ENCODE results near the gene STXBP1.

- TF ChIP-seq CTCF (conservative IDR thresholded peaks at IDR 0.05; ENCODE audit: low read depth in 2 of 2) (no peak), POLR2AphosphoS5 (IDR thresholded peaks at IDR 0.05; ENCODE audit: low read depth) (no peak), JUNB (IDR thresholded peaks at IDR 0.05; ENCODE audit: unreplicated experiment) (no peak), EZH2phosphoT487 (IDR thresholded peaks at IDR 0.05; ENCODE audit: unreplicated experiment) (no peak), REST (IDR thresholded peaks at IDR 0.05; ENCODE audit: unreplicated experiment) (no peak)
These were observed 24.1 kb upstream of the STXBP1 start for GRCh38 chr9:127587966-127588365.

Data from GM23338 (cell line).